Lower lobe of right lung (tissue), 2 donors: ENCODE results near the gene SLC8A1. TPM values are rescaled to one million over a fixed set of nuclear protein-coding genes. Genes with fewer than 3 reads are reported as not detected.

ENCODE experiments used
- ATAC-seq, 2 donors: fragments of 200-7000 bp; cut with Tn5 transposase; one replicate each; pipeline ENCODE4 v1.9.1; 2020 to 2022; ENCODE audit warnings: mild to moderate bottlenecking in 2 of 2, moderate library complexity in 2 of 2
- DNase-seq: peaks from one replicate; pipeline ENCODE4 v3.0.0-alpha.2; 2020
- H3K27ac ChIP-seq: fragments of 200-600 bp; one replicate; pipeline ENCODE4 v1.8.0; 2022
- H3K27me3 ChIP-seq: fragments of 200-600 bp; one replicate; pipeline ENCODE4 v1.8.0; 2022; ENCODE audit warnings: low read depth
- H3K36me3 ChIP-seq: fragments of 200-600 bp; one replicate; pipeline ENCODE4 v1.8.0; 2022; ENCODE audit warnings: mild to moderate bottlenecking
- H3K4me1 ChIP-seq: fragments of 200-600 bp; one replicate; pipeline ENCODE4 v1.8.0; 2022
- H3K4me3 ChIP-seq: fragments of 200-600 bp; one replicate; pipeline ENCODE4 v1.8.0; 2022; ENCODE audit warnings: mild to moderate bottlenecking
- H3K9me3 ChIP-seq: fragments of 200-600 bp; one replicate; pipeline ENCODE4 v1.8.0; 2022
- CTCF ChIP-seq: fragments of 200-600 bp; IDR thresholded peaks from one replicate; pipeline ENCODE4 v1.8.0; 2022; ENCODE audit warnings: antibody characterized with exemption, mild to moderate bottlenecking
- intact Hi-C: fragments of 100-400 bp; cut with DNase I; formaldehyde crosslinking; loops from one replicate; pipeline ENCODE4 v1.11.0; 2022
- total RNA-seq: library from RNA; stranded (reverse); fragmentation: NEBNext Ultra II Directional; extraction: Animal tissue kit (Norgen Biotek cat#: 25700); gene quantifications from one replicate; pipeline ENCODE4 v1.2.1, GENCODE V29; 2021
- donor health status: DM: no; HTN: yes; CAD: no; lungs with severe emphysema.

Gene SLC8A1
- total RNA-seq, 1 donor from 2014 or later, result 58.5 TPM

GRCh38 chr2:40138314-40138713, 313.6 kb downstream of the SLC8A1 start:
- Histone ChIP-seq H3K27me3 (no peaks in the 10 kb centered on the region), H3K36me3 (no peaks in the 10 kb centered on the region), H3K4me3 (no peak overlapping the region), H3K9me3 (no peaks in the 10 kb centered on the region), H3K27ac (no peak overlapping the region), H3K4me1 (no peaks in the 10 kb centered on the region)
- intact Hi-C loops, result no loop called here
- DNase-seq (no peak), ATAC-seq (no peak)
- no peak for TF ChIP-seq CTCF

- no peak for ATAC-seq
- H3K27me3 ChIP-seq, result no peaks in the 10 kb centered on the region
- intact Hi-C loops, result no loop called here
- H3K36me3 ChIP-seq, result no peaks in the 10 kb centered on the region
- no peaks in the 10 kb centered on the region for H3K4me1 ChIP-seq
- H3K9me3 ChIP-seq, result no peaks in the 10 kb centered on the region
- H3K27ac ChIP-seq, result no peak overlapping the region
- no peak for TF ChIP-seq CTCF
- no peak overlapping the region for H3K4me3 ChIP-seq
- DNase-seq, result no peak
These were observed 320.7 kb downstream of the SLC8A1 start for GRCh38 chr2:40131081-40131704.

- intact Hi-C loops, result no loop called here
- ATAC-seq, result no peak
- H3K27ac ChIP-seq, result no peak overlapping the region
These were observed 321.5 kb downstream of the SLC8A1 start for GRCh38 chr2:40130251-40130994.

GRCh38 chr2:40129725-40130124, 322.2 kb downstream of the SLC8A1 start:
- no peak for ATAC-seq
- intact Hi-C loops, result no loop called here
- Histone ChIP-seq H3K27ac (no peak overlapping the region), H3K27me3 (no peaks in the 10 kb centered on the region), H3K4me1 (no peaks in the 10 kb centered on the region), H3K36me3 (no peaks in the 10 kb centered on the region), H3K9me3 (no peaks in the 10 kb centered on the region), H3K4me3 (no peak overlapping the region)
- DNase-seq, result no peak
- no peak for TF ChIP-seq CTCF

More at GRCh38 chr2:40130251-40130994, 321.5 kb downstream of the SLC8A1 start:
- Histone ChIP-seq H3K4me3 (no peak overlapping the region), H3K4me1 (no peaks in the 10 kb centered on the region), H3K36me3 (no peaks in the 10 kb centered on the region), H3K9me3 (no peaks in the 10 kb centered on the region), H3K27me3 (no peaks in the 10 kb centered on the region)
- no peak for TF ChIP-seq CTCF
- DNase-seq, result no peak

- intact Hi-C loops, result no loop called here
- DNase-seq (no peak), ATAC-seq (no peak)
- no peaks in the 10 kb centered on the region for H3K9me3 ChIP-seq
- H3K4me3 ChIP-seq, result no peak overlapping the region
- no peaks in the 10 kb centered on the region for H3K27me3 ChIP-seq
- TF ChIP-seq CTCF, result no peak
- H3K27ac ChIP-seq, result no peak overlapping the region
- no peaks in the 10 kb centered on the region for H3K36me3 ChIP-seq
- H3K4me1 ChIP-seq, result no peaks in the 10 kb centered on the region
These were observed 323.1 kb downstream of the SLC8A1 start for GRCh38 chr2:40128796-40129195.
